Measurements from ENCODE around the gene PLEKHA5. TPM values are rescaled to one million over a fixed set of nuclear protein-coding genes. Genes with fewer than 3 reads are reported as not detected.

PLEKHA5 gene
- total RNA-seq, 2 experiments from 2014 or later = 2.1 to 3.2 TPM

GRCh38 chr12:19220205-19220604 lies 90.7 kb downstream of the PLEKHA5 start:
- no peak overlapping the region for H3K4me3 Mint-ChIP-seq

GRCh38 chr12:19220852-19221466 lies 91.4 kb downstream of the PLEKHA5 start:
- ChIA-PET CTCF (no interaction called here), POLR2A (no interaction called here)
- intact Hi-C loops (cut with micrococcal nuclease) = no loop called here
- DNase-seq (no peak), ATAC-seq (no peak)
- no peak overlapping the region for H3K27ac Mint-ChIP-seq
- no peak for TF ChIP-seq CTCF (IDR thresholded peaks at IDR 0.05)
- no peaks in the 10 kb centered on the region for H3K9me3 Mint-ChIP-seq
- no peaks in the 10 kb centered on the region for H3K27me3 Mint-ChIP-seq
- H3K4me1 Mint-ChIP-seq (ENCODE audit: low read depth) = no peaks in the 10 kb centered on the region
- no peaks in the 10 kb centered on the region for H3K36me3 Mint-ChIP-seq (ENCODE audit: low read depth)
- no peak overlapping the region for H3K4me3 Mint-ChIP-seq

More at GRCh38 chr12:19220205-19220604, 90.7 kb downstream of the PLEKHA5 start:
- DNase-seq (no peak), ATAC-seq (peak; percentile 34)
- Mint-ChIP-seq H3K27ac (no peak overlapping the region), H3K9me3 (no peaks in the 10 kb centered on the region), H3K27me3 (no peaks in the 10 kb centered on the region), H3K4me1 (ENCODE audit: low read depth) (no peaks in the 10 kb centered on the region), H3K36me3 (ENCODE audit: low read depth) (no peaks in the 10 kb centered on the region)
- ChIA-PET POLR2A (no interaction called here), CTCF (interaction anchor here (0.7 kb wide), 1 partner anchor 21 kb away, joined by 3 read pairs; no protein-coding TSS in a partner anchor)
- intact Hi-C loops (cut with micrococcal nuclease) = no loop called here
- no peak for TF ChIP-seq CTCF (IDR thresholded peaks at IDR 0.05)

DNA sequence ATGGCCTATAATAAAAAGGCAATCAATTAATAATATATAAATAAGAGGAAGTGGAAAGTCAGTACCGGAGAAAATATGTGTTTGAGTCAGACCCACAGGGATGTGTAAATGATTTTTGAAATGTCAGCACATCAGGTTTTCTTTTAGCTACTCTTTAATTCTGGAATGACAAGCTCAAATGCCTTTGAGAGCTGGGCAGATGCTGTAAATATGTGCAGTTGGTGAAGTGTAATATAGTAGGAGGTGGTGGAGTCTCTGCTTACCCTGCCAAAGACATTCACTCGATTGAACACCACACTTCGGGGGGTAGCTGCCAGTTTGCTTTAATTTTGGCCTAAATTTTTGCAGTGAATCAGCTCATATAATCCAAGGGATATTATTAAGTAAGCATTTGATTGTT lies 93.0 kb downstream of the PLEKHA5 start:
- no peaks in the 10 kb centered on the region for H3K27me3 Mint-ChIP-seq
- H3K27ac Mint-ChIP-seq = no peak overlapping the region
- POLR2A ChIA-PET = no interaction called here
- ATAC-seq (no peak), DNase-seq (no peak)
- H3K4me3 Mint-ChIP-seq = no peak overlapping the region
- TF ChIP-seq CTCF (IDR thresholded peaks at IDR 0.05) = no peak
- intact Hi-C loops (cut with micrococcal nuclease) = no loop called here
- no peaks in the 10 kb centered on the region for H3K36me3 Mint-ChIP-seq (ENCODE audit: low read depth)
- no peaks in the 10 kb centered on the region for H3K4me1 Mint-ChIP-seq (ENCODE audit: low read depth)
- H3K9me3 Mint-ChIP-seq = no peaks in the 10 kb centered on the region
- CTCF ChIA-PET = interaction anchor here (0.8 to 1.9 kb wide), 4 partner anchors 7 to 36 kb away, joined by 3 to 6 read pairs (median 4); no protein-coding TSS in a partner anchor

GRCh38 chr12:19223018-19223417 lies 93.5 kb downstream of the PLEKHA5 start:
- Mint-ChIP-seq H3K27me3 (no peaks in the 10 kb centered on the region), H3K4me3 (no peak overlapping the region), H3K4me1 (ENCODE audit: low read depth) (no peaks in the 10 kb centered on the region), H3K27ac (no peak overlapping the region), H3K9me3 (no peaks in the 10 kb centered on the region), H3K36me3 (ENCODE audit: low read depth) (no peaks in the 10 kb centered on the region)
- ChIA-PET POLR2A (no interaction called here), CTCF (interaction anchor here (0.8 to 1.9 kb wide), 4 partner anchors 8 to 37 kb away, joined by 3 to 6 read pairs (median 4); no protein-coding TSS in a partner anchor)
- no peak for TF ChIP-seq CTCF (IDR thresholded peaks at IDR 0.05)
- DNase-seq (no peak), ATAC-seq (no peak)
- intact Hi-C loops (cut with micrococcal nuclease) = no loop called here

- Mint-ChIP-seq H3K4me1 (ENCODE audit: low read depth) (no peaks in the 10 kb centered on the region), H3K27me3 (no peaks in the 10 kb centered on the region), H3K27ac (no peak overlapping the region), H3K4me3 (no peak overlapping the region), H3K36me3 (ENCODE audit: low read depth) (no peaks in the 10 kb centered on the region), H3K9me3 (no peaks in the 10 kb centered on the region)
- intact Hi-C loops (cut with micrococcal nuclease) = no loop called here
- no peak for TF ChIP-seq CTCF (IDR thresholded peaks at IDR 0.05)
- no peak for ATAC-seq
- ChIA-PET CTCF (interaction anchor here (1.0 to 1.9 kb wide), 2 partner anchors 8 to 13 kb away, joined by 3 to 4 read pairs; no protein-coding TSS in a partner anchor), POLR2A (no interaction called here)
- no peak for DNase-seq
These were observed 94.2 kb downstream of the PLEKHA5 start for GRCh38 chr12:19223695-19224094.

Data from activated CD8-positive, alpha-beta T cell treated with anti-CD3 and anti-CD28 coated beads for 36 hours (primary cell).